Measurements from ENCODE around the gene IKZF1. TPM values are rescaled to one million over a fixed set of nuclear protein-coding genes. Genes with fewer than 3 reads are reported as not detected.

IKZF1 gene
- polyA plus RNA-seq, 1 experiment, result not detected

DNA sequence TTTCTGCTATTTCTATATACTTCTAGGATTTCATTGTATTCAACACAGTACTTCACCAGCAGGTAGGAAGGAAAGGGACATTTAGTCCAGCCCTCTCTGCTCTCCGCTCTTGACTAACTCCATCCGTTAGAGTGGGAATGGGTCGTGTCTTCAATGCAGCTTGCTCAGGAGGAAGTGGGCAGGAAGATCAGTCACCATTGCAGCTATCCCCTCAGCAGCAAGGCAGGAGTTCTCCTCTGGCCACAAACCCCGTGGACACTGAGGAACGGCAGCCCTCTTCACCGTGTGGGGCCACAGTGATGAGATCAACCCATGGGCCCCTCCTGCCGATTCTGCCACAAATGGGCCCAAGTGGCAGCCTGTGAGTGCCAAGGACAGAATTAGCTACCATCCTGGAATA is 30.2 kb upstream of the IKZF1 start:
- DNase-seq (ENCODE audit: low read depth), result no peak
- Histone ChIP-seq H3K4me3 (ENCODE audit: low read depth, low read length) (no peak overlapping the region), H3K36me3 (ENCODE audit: control insufficient read depth, insufficient read depth, low read length) (no peaks in the 10 kb centered on the region), H3K27me3 (ENCODE audit: control insufficient read depth, insufficient read depth, low read length) (no peaks in the 10 kb centered on the region)
- TF ChIP-seq, protein P1, sequence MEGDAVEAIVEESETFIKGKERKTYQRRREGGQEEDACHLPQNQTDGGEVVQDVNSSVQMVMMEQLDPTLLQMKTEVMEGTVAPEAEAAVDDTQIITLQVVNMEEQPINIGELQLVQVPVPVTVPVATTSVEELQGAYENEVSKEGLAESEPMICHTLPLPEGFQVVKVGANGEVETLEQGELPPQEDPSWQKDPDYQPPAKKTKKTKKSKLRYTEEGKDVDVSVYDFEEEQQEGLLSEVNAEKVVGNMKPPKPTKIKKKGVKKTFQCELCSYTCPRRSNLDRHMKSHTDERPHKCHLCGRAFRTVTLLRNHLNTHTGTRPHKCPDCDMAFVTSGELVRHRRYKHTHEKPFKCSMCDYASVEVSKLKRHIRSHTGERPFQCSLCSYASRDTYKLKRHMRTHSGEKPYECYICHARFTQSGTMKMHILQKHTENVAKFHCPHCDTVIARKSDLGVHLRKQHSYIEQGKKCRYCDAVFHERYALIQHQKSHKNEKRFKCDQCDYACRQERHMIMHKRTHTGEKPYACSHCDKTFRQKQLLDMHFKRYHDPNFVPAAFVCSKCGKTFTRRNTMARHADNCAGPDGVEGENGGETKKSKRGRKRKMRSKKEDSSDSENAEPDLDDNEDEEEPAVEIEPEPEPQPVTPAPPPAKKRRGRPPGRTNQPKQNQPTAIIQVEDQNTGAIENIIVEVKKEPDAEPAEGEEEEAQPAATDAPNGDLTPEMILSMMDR (IDR thresholded peaks at IDR 0.05; ENCODE audit: insufficient read depth, low read depth, low read length), result no peak
- POLR2A ChIA-PET, result no interaction called here
- CTCF ChIA-PET, result interaction anchor here (1.9 kb wide), 1 partner anchor 8 kb away, joined by 4 read pairs; no protein-coding TSS in a partner anchor

DNA sequence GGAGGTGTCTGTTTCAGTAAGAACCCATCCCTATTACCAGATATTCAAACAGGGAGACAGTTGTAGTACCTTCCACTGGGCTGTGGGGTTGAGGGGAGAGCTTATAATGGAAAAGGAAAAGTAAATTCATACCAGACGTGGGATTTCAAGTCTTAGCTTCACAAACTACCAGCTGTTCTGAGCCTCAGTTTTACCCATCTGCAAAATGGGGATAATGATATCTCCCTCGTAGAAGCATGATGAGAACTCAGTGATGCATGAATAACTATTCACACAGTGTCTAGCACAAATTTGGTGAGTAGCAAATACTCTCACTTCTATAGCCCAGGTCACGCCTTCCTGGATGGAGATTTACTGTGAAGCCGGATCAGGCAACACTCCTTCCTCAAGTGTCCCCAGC is 29.1 kb upstream of the IKZF1 start:
- TF ChIP-seq, protein P1 (IDR thresholded peaks at IDR 0.05; ENCODE audit: insufficient read depth, low read depth, low read length), result no peak
- ChIA-PET POLR2A (no interaction called here), CTCF (no interaction called here)
- Histone ChIP-seq H3K36me3 (ENCODE audit: control insufficient read depth, insufficient read depth, low read length) (no peaks in the 10 kb centered on the region), H3K27me3 (ENCODE audit: control insufficient read depth, insufficient read depth, low read length) (no peaks in the 10 kb centered on the region), H3K4me3 (ENCODE audit: low read depth, low read length) (no peak overlapping the region)
- DNase-seq (ENCODE audit: low read depth), result no peak

DNA sequence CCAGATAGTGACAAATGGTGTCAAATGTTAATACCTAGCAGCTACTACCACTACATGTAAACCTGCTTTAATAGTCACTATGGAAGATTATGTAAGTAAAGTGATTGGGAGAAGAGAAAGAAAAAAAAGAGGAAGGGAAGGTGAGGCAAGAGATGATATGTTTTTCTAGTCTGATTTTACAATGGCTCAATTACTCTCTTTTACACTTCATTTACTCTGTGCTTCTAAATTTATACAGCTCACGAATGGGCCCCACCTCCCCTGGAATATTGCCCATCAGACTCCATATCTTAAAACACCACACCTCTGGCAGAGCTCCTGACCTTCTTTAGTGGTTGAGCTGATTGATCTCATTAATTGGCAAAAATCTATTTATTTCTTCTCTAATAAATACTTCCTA is 28.0 kb upstream of the IKZF1 start:
- Histone ChIP-seq H3K36me3 (ENCODE audit: control insufficient read depth, insufficient read depth, low read length) (no peaks in the 10 kb centered on the region), H3K4me3 (ENCODE audit: low read depth, low read length) (no peak overlapping the region), H3K27me3 (ENCODE audit: control insufficient read depth, insufficient read depth, low read length) (no peaks in the 10 kb centered on the region)
- TF ChIP-seq, protein P1 (IDR thresholded peaks at IDR 0.05; ENCODE audit: insufficient read depth, low read depth, low read length), result no peak
- POLR2A ChIA-PET, result no interaction called here
- CTCF ChIA-PET, result no interaction called here
- no peak for DNase-seq (ENCODE audit: low read depth)

DNA sequence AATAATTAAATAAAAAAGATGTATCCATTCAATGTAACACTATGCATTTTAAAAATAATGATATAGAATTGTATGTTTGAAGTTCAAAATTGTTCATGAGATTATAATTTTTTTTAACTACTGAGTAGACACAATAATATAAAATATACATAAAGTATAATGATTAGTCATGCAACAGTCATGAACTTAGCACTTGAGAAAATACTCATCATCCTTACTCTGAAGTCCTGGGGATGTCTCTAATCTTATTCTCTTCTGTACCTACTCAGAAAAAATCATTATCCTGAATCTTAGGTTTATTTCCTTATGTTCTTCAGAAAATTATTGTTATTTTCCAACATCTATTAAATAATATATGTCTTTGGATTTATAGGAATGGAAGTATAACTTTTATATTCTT is 26.4 kb upstream of the IKZF1 start:
- DNase-seq (ENCODE audit: low read depth), result no peak
- TF ChIP-seq, protein P1 (IDR thresholded peaks at IDR 0.05; ENCODE audit: insufficient read depth, low read depth, low read length), result no peak
- POLR2A ChIA-PET, result no interaction called here

DNA sequence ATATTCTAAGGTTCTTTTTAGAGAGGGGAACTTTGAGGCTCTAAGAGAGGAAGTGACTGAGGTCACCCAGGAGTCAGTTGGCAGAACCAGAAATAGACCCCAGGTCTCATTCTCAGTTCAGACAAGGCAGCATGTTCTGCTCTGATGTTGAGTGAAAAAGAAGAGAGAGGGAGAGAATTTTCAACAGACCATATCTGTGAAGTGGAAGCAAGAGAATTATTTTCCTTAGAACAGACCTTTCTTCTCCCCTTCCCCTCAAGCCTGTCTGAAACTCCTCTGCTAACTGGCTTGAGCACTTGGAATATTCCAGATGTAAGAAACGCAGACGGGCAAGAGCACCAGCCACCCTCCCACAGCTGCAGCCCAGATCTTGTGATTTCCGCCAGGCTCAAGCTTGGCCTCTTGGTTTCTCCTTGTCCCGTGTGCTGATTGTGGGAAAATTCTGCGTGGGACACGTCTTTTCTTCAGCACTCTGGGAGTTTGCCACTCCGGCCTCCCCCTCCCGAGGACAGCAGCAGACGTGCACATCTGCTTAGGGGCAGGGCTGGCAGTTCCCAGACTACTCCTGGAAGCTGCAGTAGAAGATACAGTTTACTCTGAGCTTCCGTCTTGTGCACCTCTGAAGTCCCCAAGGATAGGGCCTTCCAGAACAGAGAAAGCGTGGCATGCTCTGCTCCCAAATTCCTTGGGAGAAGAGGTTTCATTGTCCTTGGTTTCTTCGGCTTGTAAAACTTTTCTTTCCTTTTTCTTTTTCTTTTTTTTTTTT is 22.7 kb upstream of the IKZF1 start:
- no peaks in the 10 kb centered on the region for H3K27me3 ChIP-seq (ENCODE audit: control insufficient read depth, insufficient read depth, low read length)
- H3K4me3 ChIP-seq (ENCODE audit: low read depth, low read length), result no peak overlapping the region
- TF ChIP-seq, protein P1 (IDR thresholded peaks at IDR 0.05; ENCODE audit: insufficient read depth, low read depth, low read length), result no peak
- POLR2A ChIA-PET, result no interaction called here
- DNase-seq (ENCODE audit: low read depth), result no peak
- H3K36me3 ChIP-seq (ENCODE audit: control insufficient read depth, insufficient read depth, low read length), result no peaks in the 10 kb centered on the region
- CTCF ChIA-PET, result no interaction called here

More for the DNA sequence above, 26.4 kb upstream of the IKZF1 start:
- Histone ChIP-seq H3K36me3 (ENCODE audit: control insufficient read depth, insufficient read depth, low read length) (no peaks in the 10 kb centered on the region), H3K27me3 (ENCODE audit: control insufficient read depth, insufficient read depth, low read length) (no peaks in the 10 kb centered on the region), H3K4me3 (ENCODE audit: low read depth, low read length) (no peak overlapping the region)
- CTCF ChIA-PET, result no interaction called here
